ENCODE data around the gene SELPLG.

Gene SELPLG

DNA sequence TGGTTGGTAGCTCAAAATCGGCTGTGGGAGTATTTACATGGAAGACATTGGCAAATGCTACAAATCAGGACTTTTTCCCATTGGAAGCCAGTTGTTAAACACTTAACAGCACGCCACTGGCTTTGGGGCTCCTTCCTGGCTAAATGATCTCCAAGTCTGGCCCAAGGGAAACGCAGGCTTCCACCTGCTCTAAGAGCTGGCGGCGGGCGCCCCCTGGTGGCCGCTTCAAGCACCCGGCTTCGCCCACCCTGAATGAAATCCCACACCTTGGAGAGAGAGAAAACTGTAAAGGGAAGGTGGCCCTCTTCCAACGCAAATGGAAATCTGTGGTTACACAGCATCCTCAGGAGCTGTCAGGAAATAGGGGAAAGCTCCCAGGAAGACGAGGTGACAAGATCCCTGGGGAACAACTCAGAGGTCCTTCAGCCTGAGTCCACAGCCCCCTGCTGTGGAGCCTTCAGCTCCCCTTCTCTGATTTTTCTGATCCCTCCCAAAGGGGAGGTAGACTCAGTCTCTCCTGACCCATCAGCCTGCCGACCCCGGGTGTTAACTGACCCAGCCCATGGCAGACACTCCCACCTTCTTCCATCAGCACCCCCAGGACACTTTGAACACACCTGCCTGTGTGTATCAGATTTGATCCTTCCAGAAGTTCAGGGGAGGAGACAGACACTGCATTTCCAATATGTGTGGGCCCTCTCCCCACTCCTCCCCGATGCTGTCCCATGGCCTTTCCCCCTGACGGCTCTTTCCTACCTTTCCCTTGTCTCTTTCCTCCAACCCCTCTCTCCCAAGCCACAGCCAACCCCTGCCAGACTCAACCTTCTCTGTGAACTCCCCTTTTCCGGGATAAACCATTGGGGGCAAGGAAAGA is 15.4 kb downstream of the SELPLG start:
- Histone ChIP-seq H3K27me3 (no peaks in the 10 kb centered on the region), H3K36me3 (no peaks in the 10 kb centered on the region), H3K9me3 (no peaks in the 10 kb centered on the region), H3K4me1 (no peaks in the 10 kb centered on the region), H3K4me3 (ENCODE audit: low read depth, low read length) (no peak overlapping the region)
- TF ChIP-seq, protein P1, sequence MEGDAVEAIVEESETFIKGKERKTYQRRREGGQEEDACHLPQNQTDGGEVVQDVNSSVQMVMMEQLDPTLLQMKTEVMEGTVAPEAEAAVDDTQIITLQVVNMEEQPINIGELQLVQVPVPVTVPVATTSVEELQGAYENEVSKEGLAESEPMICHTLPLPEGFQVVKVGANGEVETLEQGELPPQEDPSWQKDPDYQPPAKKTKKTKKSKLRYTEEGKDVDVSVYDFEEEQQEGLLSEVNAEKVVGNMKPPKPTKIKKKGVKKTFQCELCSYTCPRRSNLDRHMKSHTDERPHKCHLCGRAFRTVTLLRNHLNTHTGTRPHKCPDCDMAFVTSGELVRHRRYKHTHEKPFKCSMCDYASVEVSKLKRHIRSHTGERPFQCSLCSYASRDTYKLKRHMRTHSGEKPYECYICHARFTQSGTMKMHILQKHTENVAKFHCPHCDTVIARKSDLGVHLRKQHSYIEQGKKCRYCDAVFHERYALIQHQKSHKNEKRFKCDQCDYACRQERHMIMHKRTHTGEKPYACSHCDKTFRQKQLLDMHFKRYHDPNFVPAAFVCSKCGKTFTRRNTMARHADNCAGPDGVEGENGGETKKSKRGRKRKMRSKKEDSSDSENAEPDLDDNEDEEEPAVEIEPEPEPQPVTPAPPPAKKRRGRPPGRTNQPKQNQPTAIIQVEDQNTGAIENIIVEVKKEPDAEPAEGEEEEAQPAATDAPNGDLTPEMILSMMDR (IDR thresholded peaks at IDR 0.05; ENCODE audit: low read depth, low read length), result peak; percentile 99
- DNase-seq, result peak; percentile 90

DNA sequence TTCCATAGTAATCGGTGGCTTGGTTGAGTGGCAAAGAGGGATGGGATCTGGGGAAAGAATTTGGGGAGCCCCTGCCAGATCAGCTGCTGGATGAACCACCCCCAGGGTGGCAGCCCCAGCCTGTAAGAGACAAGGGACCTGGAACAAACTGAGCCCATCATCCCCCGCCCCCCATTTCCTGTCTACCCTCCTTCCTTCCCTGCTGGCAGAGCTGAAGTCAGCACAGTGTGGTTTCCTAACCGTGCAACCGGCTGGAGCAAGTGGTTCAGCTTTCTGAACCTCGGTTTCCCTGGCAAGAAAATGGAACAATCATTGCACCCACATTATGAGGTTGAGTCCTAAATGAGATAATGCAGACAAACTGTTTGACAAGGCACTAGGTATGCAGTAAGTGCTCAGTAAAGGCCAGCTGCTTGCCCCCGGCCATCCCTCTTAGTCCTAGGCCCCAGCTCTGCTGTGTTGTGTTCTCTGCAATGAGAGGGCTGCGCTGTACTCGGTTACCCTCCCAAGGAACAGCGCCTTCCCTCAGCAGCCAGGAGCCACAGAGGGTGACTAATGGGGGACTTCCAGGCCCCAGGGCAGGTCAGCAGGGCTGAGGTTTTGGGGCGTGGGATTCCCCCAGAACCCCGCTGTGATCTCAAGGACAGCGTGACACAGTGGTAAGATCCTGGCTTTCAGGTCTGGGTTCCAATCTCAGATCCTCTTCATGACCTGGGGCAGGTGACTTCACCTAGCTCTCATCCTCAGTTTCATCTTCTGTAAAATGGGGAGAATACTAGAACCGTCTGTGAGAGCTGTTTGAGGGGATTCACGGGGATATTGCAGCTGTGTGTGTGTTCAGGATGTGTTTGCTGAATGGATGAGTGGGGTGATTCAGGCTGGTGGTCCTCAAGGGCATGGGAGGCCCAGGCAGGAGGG is 16.5 kb downstream of the SELPLG start:
- Histone ChIP-seq H3K4me3 (ENCODE audit: low read depth, low read length) (no peak overlapping the region), H3K9me3 (no peaks in the 10 kb centered on the region), H3K4me1 (no peaks in the 10 kb centered on the region), H3K36me3 (no peaks in the 10 kb centered on the region), H3K27me3 (no peaks in the 10 kb centered on the region)
- no peak for DNase-seq
- TF ChIP-seq, protein P1 (IDR thresholded peaks at IDR 0.05; ENCODE audit: low read depth, low read length), result no peak

- Histone ChIP-seq H3K4me1 (no peaks in the 10 kb centered on the region), H3K4me3 (ENCODE audit: low read depth, low read length) (no peak overlapping the region), H3K27me3 (no peaks in the 10 kb centered on the region), H3K36me3 (no peaks in the 10 kb centered on the region), H3K9me3 (no peaks in the 10 kb centered on the region)
- TF ChIP-seq, protein P1 (IDR thresholded peaks at IDR 0.05; ENCODE audit: low read depth, low read length), result no peak
- DNase-seq, result no peak
Observed at GRCh38 chr12:108616359-108616758, 17.3 kb downstream of the SELPLG start.

DNA sequence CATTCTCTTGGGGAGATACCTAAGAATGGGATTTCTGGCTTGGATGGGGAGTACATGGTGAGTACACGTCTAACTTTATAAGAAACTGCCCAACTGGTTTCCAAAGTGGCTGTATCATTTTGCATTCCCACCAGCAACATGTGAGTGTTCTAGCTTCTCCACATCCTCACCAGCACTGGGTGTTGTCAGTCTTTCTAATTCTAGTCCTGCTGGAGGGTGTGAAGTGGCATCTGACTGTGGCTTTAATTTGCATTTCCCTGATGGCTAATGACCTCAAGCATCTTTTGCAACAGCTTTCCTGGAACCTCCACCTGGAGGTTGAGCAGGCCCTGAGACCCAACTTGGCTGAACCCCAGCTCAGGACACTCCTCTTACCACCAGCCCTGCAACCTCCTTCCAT is 17.8 kb downstream of the SELPLG start:
- DNase-seq, result no peak
- no peaks in the 10 kb centered on the region for H3K27me3 ChIP-seq
- no peaks in the 10 kb centered on the region for H3K36me3 ChIP-seq
- no peaks in the 10 kb centered on the region for H3K9me3 ChIP-seq
- TF ChIP-seq, protein P1 (IDR thresholded peaks at IDR 0.05; ENCODE audit: low read depth, low read length), result no peak
- no peaks in the 10 kb centered on the region for H3K4me1 ChIP-seq
- H3K4me3 ChIP-seq (ENCODE audit: low read depth, low read length), result no peak overlapping the region

DNA sequence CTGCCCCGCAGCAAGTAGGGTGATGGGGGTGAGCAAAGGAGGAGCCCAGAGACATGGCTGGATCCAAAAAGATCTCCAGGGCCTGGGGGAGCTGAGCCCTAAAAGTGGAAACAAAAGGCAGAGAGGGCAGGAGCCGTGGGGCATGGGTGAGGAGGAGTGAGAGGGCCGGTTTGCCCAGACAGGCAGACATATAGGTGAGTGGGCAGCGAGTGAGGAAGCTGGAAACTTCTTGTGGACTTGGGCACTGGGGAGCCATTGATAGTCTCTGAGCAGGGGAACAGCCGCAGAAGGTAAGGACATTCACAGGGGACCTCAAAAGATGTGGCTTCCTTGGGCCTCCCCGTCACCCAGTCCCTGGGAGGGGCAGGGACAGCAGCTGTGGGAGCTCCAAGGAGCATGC is 19.1 kb downstream of the SELPLG start:
- DNase-seq, result no peak
- no peaks in the 10 kb centered on the region for H3K9me3 ChIP-seq
- no peaks in the 10 kb centered on the region for H3K4me1 ChIP-seq
- no peak overlapping the region for H3K4me3 ChIP-seq (ENCODE audit: low read depth, low read length)
- TF ChIP-seq, protein P1 (IDR thresholded peaks at IDR 0.05; ENCODE audit: low read depth, low read length), result no peak
- no peaks in the 10 kb centered on the region for H3K27me3 ChIP-seq
- no peaks in the 10 kb centered on the region for H3K36me3 ChIP-seq
